GM19455 (cell line): ENCODE data around the gene RAMP3.
"Not testable (repeated sequence)": the region's sequence is repeated elsewhere in the genome, so short reads cannot be mapped to it uniquely, and the experiment has no call there.

ENCODE experiments used
- ATAC-seq: cut with Tn5 transposase; IDR thresholded peaks from one replicate; pipeline ENCODE4 v1.9.1; 2021; ENCODE audit not compliant: unreplicated experiment

The RAMP3 gene

DNA sequence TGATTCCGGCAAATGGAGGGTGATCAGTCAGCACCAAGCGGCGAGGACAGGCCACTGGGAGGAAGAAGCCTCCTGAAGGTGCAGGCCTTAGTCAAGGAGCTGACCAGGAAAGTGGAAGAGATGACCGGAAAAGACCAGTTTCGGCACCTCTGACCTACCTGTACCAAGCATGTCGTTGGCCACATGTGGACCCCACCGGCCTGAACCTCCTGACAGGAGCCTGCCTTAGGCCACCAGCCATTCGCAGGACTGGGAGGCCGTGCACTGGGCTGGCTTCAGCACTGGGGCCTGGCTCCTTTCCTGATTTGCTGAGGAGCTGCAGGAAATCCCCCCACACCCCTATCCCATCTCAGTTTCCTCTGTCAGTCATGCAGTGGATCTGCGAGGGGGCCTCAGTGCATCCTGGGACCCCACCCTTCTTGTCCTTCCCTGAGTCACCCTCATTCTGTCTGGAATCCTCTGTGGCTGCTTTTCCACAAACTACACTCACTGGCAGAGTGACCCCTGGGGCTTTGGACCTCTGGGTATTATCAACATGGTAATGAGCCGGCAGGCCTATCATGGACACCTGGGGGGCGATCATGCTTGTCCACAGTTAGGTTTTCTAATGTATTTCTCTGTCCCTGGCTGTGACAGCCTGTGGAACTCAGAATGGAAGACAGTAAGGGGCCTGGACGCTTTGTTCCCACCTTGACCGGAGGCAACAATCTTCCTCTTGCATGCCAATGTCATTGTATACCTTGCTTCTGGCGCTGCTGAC, 33.0 kb downstream of the RAMP3 start:
- ATAC-seq, result no peak

DNA sequence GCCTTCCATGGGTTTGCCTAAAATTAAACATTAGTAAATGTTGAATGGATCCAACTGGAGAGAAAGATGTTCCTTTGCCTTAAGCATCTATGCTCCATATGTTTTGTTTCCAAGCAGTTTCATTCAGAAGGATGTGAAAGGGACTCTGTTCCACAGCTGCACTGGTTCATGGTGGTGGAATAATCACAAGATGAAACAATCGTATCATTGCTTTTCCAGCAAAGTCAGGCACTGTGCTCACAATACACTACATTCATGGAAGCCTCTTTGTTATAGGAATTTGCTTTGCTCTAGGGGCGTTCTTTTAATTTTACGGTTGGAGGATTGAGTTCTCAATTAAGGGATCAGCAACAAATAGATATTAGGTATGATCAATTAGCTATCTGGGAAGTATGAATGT, 33.8 kb downstream of the RAMP3 start:
- ATAC-seq, result no peak

DNA sequence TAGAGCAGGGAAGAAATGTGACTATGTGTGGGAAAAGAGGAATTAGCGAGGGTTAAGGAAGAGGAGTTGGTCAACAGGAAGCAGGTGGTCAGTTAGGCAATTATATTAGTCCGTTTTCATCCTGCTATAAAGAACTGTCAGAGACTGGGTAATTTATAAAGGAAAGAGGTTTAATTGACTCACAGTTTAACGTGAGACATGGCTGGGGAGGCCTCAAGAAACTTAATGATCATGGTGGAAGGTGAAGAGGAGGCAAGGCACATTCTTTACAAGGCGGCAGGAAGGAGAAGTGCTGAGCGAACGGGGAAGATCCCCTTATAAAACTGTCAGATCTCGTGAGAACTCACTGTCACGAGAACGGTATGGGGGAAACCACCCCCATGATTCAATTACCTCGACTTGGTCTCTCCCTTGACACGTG, 35.0 kb downstream of the RAMP3 start:
- ATAC-seq, result no peak

DNA sequence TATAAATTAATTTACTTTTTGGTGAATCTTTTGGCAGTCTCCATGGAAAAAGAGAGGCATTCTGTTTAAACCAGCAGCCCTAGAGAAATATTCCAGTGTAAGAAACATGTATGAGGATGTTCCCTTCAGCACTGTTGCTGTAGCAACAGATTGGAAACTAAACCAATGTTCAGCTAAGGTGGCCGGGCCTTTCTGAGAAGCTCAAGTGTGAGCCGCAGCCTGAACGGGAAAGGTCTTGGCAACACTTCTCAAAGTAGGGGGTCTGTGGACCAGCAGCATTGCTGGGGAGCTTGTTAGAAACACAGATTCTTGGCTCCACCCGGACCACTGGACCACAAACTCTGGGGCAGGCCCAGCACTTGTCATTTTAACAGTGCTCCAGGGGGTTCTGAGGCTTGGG, 36.2 kb downstream of the RAMP3 start:
- ATAC-seq, result no peak

DNA sequence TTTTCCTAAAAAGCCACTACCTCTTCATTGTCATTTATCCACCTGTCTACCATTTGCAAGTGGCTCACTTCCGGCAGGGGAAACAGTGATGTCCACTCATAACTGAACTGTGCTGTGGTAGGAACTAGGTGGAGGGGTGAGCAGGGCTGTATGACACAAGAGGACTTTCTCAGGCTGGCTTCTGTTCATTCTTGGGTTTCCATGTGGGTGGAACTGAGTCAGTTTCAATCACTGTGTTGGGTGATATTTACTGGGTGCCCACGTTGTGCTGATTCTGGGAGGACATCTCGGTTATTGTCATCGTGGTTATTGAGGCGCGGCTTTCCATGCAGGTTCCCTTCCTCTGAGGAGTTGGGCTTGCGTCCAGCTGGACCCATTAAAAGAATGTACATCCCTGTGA, 38.8 kb downstream of the RAMP3 start:
- peak; percentile 85 for ATAC-seq

DNA sequence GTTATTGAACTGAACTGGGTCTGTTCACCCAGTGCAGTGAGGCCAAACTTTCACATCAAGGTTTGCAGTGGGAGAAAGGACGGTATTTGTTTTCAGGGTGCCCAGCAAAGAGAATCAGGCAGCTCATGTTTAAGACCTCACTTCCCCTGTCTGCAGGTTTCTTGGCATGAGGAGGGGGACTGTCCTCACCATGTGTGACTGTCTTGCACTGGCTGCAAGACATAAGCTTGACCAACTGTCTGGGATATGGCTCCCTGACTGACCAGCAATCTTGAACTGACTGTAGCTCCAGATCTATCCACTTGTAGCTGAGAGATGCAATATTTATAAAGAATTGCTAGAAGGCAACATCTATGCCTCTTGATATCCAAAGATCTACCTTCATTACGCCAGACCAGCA, 39.9 kb downstream of the RAMP3 start:
- ATAC-seq, result no peak

DNA sequence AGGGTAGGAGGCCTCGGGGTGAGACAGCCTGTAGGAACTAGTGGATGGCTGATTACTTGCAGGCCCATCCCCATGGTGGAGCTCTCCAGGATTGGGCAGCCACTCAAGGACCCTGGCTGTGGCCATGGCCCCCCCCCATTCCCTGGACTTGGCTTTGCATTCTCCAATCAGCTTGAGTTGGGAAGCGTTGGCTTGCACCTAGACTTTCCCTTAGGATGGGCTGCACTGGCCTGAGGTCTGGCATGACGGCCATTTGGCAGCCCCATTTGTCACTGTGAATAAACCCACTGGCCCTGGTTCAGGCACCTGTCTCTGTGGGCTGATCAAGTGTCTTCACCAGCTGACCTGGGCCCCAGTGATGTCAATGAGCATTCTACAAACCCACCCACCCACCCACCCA, 41.4 kb downstream of the RAMP3 start:
- ATAC-seq, result no peak

DNA sequence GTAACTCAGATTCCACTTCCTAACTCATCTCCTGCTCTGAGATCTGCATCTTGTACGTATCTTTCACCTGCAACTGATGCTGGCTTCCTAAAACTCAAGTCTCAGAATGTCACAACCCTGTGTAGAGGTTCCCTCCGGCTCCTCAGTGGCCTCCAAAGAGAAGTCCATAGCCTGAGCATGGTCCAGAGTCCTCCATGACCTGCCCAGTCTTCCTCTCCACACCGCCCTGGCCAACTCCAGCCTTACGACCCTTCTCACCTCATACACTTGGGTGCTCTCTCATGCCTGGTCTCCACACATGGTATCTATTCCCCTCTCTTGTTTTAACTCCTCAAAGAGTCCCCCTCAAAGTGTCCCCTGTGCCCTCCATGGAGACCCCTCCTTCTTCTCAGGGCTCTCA, 41.9 kb downstream of the RAMP3 start:
- no peak for ATAC-seq

DNA sequence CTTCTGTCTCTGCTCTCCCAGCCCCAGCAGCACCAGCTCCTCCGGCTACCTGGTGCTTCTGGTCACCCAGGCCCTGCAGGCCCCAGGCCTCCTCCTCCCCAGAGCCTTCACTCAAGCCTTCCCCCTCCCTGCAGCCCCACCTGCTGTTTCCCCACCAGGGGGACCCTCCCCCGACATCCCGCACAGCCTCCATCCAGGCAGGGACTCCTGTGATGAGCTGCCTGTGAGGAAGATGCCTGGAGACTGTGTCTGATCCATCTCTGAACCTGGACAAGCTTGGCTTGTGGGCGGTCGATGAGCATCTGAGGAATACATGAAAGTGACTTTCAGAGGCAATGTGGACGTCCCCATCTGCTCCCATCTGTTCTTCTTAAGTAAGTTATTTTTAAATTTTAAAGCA, 45.0 kb downstream of the RAMP3 start:
- no peak for ATAC-seq

DNA sequence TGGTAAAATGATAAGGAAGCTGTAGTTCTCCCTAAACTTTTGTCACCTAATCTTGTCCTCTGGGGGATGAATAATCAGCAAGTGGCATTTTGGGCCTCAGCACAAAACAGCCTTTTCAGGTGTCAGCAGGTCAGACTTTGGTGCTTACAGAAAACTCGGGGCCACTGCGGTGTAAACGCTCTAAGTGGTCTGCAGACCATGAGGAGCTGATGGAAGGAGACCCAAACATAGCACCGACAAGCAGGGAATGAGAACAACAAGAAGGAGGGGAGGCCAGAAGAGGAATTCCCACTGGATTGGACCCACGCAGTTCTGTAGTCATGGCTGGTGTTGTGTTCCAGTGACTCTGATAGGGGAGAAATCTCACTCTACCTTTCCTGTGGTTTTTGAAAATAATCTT, 45.4 kb downstream of the RAMP3 start:
- ATAC-seq, result no peak

DNA sequence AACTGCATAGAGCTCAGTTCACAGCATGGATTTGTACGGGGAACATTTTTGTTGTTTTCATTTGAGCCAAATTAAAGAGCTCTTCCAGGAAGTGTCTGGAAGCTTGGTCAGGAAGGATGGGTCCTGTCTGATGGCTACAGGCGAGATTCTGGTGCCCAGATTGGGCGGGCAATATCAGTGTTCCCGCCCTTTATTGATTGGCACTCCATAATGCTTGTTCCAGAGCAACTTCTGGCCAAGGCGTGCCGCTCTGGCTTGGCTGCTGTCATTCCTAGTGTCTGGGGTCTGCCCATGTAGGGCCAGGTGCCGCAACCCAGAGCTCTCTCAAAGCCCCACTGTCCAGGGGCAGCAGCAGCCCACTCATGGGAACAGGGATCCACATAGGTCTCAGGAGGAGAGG, 45.9 kb downstream of the RAMP3 start:
- ATAC-seq, result no peak

DNA sequence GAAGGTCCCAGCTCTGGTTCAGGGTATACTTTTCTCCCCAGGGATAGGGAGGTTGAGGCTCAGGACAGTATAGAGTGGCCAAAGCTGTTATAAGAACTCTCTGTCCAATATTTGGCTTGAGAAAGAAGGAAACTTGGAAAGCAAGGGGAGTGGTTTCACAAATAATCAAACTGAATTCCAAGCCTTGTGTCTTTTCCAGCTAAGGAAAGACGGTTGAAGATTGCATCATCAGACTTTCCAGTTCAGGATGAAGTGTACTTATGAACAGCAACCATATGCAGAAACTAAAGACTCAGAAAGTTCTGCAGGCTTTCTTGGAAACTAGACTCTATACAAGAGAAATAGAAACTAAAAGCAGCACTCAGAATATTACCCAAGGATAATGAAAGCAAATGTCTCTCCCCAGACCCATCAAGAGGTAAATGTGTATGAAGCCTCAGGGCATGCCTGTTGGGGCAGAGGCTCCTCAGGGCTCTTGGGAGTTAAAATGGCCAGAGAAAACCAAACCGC, 46.4 kb downstream of the RAMP3 start:
- peak; percentile 80 for ATAC-seq

DNA sequence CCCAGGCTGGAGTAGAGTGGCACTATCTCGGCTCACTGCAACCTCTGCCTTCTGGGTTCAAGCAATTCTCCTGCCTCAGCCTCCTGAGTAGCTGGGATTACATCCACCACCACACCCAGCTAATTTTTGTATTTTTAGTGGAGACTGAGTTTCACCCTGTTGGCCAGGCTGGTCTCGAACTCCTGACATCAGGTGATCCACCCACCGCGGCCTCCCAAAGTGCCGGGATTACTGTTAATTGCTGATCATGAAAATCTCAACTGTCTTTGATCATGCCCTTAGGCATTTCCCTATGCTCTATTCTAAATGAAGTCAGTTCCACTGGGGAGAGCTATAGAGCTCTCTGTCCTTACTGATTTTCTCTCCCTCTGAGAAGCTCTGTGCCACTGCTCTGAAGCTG, 48.7 kb downstream of the RAMP3 start:
- not testable (repeated sequence) for ATAC-seq

DNA sequence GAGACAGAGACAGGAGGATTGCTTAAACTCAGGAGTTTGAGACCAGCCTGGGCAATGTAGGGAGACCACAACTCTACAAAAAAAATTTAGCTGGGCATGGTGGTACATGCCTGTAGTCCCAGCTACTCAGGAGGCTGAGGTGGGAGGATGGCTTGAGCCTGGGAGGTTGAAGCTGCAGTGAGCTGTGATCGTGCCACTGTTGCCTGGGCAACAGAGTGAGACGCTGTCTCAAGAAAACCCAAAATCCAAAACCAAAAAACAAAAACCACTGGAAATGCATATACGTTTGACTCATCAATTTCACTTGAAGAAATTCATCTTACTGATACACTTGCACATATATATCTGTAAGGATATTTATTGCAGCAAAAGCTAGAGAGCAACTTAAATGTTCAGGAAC, 52.3 kb downstream of the RAMP3 start:
- ATAC-seq, result not testable (repeated sequence)

DNA sequence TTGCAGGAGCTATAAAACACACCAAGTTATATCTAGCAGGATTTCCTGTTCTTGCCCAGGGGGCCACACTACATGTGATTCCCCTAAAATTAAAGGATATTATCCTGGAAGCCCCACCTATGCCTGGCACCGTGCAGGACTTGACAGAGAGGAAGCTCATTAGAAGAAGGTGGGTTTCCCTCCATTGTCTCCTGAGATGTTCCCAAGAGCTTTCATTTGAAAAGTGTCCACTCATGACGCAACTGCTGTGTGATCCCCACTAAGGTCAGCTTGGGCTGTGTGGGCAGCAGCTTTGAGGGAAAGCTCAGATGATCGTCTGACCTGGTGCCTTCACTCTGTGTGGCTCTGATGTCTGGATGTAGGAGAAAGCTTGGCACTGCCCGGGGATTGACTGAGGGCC, 53.5 kb downstream of the RAMP3 start:
- no peak for ATAC-seq

DNA sequence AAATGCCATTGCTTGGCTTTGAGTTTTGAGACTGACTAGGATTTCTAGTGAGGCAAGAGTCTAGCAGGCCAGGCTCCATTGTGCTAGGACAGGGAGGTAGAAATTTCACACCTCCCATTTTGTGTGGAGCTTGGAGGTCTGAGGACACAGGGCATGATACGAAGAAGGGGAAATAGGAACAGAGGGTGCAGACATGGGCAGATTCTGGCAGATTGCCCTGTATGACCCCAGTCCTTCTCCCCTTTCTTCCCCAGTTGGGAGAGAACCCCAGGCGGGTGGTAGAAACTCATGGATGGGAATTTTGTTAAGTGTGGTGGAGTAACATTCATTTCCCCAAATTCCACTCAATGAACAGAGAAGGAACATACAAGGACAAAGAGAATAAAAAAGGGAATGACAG, 54.4 kb downstream of the RAMP3 start:
- ATAC-seq, result no peak

DNA sequence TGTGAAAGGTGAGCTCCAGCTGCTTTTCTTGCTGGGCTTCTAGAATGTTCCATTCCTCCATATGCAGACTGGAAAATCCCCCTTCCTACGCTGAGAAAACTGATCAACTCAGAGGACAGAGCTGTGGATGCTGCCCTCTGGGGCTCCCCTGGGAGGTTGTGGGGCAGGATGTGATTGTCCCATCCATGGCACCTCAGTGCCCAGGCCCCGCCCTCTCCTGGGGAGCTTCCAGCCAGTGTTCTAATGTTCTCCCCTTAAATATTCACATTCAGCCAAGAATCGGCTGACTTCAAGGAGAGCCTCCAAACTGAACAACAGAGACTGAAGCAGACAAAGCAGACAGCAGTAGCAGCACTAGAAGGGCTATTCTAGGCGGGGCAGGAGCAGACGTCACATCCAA, 55.0 kb downstream of the RAMP3 start:
- ATAC-seq, result no peak

DNA sequence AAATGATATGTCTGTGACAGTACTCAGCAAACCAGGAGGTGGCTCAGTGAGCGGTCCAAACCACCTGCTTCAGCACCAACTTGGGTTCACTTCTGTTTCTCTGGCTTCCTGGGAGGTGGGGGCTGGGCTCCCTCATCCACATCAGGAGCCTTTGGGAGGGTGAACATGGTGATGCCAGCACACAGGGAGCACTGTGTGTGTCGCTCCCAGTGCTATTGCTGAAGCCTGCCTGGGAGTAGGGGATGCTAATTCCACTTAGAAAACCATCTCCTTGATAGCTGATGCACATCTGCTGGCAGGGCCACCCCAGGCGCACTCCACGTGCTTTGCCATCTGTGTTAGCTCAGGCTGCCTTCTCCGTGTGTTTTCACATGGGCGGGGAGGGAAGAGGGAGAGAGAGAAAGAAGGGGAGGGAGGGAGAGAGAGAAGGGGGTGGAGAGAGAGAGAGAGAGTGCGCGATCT, 58.0 kb downstream of the RAMP3 start:
- ATAC-seq, result no peak

DNA sequence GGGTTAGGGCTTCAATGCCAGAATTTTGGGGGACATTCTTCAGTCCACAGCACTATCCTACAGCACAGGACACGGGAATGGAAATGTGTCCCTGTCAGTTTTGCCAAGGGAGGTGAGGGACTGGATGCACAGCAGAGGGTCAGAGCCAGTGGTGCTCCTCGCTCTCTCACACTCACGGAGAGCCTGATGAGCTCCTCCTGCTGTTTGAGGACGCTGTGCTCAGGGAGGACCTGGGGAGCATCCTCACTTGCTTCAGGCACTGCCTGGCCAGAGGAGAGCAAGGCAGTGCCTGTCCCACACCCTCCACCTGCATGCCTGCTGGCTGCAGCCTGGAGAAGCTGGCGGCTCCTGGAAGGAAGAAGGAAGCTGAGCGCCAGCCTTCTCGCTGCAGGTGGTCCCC, 58.6 kb downstream of the RAMP3 start:
- no peak for ATAC-seq

DNA sequence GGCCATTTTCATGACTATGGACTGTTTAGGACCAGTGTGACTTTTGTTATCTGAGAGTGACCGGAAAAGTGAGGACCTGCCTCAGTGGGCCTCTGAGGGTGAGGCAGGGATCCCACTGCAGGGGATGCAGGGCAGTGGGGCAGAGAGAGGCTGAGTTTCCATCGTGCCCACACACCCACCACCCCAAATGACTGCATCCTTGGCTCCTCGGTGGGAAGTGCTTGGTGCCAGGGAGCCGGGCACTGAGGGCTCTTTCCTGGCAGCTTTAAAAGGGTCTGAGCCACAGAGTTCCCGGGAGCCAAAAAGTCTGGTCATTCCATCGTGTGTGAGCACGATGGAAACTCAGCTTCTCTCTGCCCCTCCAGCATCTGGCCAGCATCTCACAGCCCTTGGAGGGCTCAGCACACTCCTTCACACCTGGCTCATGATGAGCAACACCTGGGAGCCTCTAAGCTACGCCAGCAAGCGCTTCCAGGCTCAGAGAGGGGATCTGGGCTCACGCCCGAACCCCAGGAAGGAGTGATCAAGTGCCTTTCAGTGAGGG, 59.1 kb downstream of the RAMP3 start:
- ATAC-seq, result no peak

DNA sequence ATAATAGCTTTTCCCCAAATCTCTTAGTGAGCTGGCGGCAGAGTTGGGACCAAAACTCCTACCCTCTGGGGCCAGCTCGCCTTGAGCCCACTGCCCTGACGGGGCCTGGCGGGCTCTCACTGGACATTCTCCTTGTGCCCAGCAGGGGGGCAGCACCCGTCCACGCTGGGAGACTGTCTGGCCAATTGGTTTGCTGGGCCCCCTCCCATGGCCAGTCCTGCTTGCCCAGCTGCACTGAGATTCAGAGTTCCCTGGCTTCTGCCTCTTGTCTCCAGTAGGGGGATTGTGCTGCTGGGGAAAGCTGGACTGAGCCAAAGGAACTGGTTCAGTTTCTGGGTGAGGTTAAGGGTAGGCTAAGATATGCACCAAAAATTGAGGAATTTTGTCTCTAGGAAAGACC, 59.8 kb downstream of the RAMP3 start:
- ATAC-seq, result no peak

DNA sequence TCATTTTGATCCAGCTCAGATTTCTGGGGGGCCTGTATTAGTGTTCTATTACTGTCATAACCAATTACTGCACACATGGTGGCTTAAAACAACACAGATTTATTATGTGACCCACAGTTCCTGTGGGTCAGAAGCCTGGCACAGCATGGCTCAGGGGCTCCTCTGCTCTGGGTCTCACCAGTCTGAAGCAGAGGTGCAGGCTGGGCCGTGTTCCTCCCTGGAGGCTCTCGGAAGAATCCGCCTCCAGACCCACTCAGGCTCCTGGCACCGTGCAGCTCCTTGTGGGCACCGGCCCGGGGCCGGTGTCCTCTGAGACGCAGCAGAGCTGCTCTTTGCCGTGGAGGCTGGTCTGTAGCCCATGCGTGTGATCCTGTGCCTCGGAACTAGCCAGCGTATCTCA, 61.5 kb downstream of the RAMP3 start:
- ATAC-seq, result no peak
